HL-60 (cell line): Measurements from ENCODE around the gene ASCC3.

Experiments used
- DNase-seq, 2 experiments: peaks; one replicate each; pipeline ENCODE4 v3.0.0-alpha.2; 2010 to 2020; ENCODE audit warnings: low read depth in 1 of 2, low spot score in 1 of 2
- H3K27ac ChIP-seq: fragments of 250-450 bp; sonication (Bioruptor Pico); replicated peaks from 2 replicates; pipeline ENCODE4 v1.5.1; 2020; ENCODE audit warnings: mild to moderate bottlenecking, moderate library complexity
- H3K27me3 ChIP-seq: fragments of 250-450 bp; sonication (Bioruptor Pico); 2 replicates; pipeline ENCODE4 v1.5.1; 2021; ENCODE audit warnings: mild to moderate bottlenecking, moderate library complexity; ENCODE audit not compliant: insufficient read depth, poor library complexity, severe bottlenecking
- H3K4me3 ChIP-seq: replicated peaks from 2 replicates; pipeline ENCODE4 v1.5.1; 2011; ENCODE audit warnings: mild to moderate bottlenecking, control low read depth, low read length; ENCODE audit not compliant: insufficient read depth
- CTCF ChIP-seq: IDR thresholded peaks from one replicate; pipeline ENCODE4 v1.5.1; 2011; ENCODE audit warnings: low read length, control low read depth, inconsistent platforms; ENCODE audit not compliant: insufficient read depth
- GABPA ChIP-seq: IDR thresholded peaks from 2 replicates; pipeline ENCODE4 v1.6.1; 2012; ENCODE audit warnings: low read depth
- POLR2AphosphoS5 ChIP-seq: IDR thresholded peaks from 2 replicates; pipeline ENCODE4 v1.6.1; 2012; ENCODE audit warnings: low read depth
- SPI1 ChIP-seq: IDR thresholded peaks from 2 replicates; pipeline ENCODE4 v1.6.1; 2012; ENCODE audit warnings: low read depth, mild to moderate bottlenecking, borderline replicate concordance
- TF ChIP-seq, protein P1 (sequence below): IDR thresholded peaks from 2 replicates; pipeline ENCODE4 v1.6.1; 2012; ENCODE audit warnings: low read depth; ENCODE audit not compliant: insufficient replicate concordance

Gene ASCC3

GRCh38 chr6:100506651-100507050 lies 374.5 kb downstream of the ASCC3 start:
- no peak overlapping the region for H3K4me3 ChIP-seq
- H3K27me3 ChIP-seq: no peaks in the 10 kb centered on the region
- TF ChIP-seq GABPA (no peak), SPI1 (no peak), CTCF (no peak), POLR2AphosphoS5 (no peak)
- TF ChIP-seq, protein P1, sequence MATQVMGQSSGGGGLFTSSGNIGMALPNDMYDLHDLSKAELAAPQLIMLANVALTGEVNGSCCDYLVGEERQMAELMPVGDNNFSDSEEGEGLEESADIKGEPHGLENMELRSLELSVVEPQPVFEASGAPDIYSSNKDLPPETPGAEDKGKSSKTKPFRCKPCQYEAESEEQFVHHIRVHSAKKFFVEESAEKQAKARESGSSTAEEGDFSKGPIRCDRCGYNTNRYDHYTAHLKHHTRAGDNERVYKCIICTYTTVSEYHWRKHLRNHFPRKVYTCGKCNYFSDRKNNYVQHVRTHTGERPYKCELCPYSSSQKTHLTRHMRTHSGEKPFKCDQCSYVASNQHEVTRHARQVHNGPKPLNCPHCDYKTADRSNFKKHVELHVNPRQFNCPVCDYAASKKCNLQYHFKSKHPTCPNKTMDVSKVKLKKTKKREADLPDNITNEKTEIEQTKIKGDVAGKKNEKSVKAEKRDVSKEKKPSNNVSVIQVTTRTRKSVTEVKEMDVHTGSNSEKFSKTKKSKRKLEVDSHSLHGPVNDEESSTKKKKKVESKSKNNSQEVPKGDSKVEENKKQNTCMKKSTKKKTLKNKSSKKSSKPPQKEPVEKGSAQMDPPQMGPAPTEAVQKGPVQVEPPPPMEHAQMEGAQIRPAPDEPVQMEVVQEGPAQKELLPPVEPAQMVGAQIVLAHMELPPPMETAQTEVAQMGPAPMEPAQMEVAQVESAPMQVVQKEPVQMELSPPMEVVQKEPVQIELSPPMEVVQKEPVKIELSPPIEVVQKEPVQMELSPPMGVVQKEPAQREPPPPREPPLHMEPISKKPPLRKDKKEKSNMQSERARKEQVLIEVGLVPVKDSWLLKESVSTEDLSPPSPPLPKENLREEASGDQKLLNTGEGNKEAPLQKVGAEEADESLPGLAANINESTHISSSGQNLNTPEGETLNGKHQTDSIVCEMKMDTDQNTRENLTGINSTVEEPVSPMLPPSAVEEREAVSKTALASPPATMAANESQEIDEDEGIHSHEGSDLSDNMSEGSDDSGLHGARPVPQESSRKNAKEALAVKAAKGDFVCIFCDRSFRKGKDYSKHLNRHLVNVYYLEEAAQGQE: no peak
- no peak for DNase-seq
- H3K27ac ChIP-seq: no peak overlapping the region

GRCh38 chr6:100504786-100505737 lies 376.1 kb downstream of the ASCC3 start:
- no peak overlapping the region for H3K4me3 ChIP-seq
- H3K27me3 ChIP-seq: no peaks in the 10 kb centered on the region
- H3K27ac ChIP-seq: no peak overlapping the region
- DNase-seq: no peak
- TF ChIP-seq SPI1 (no peak), CTCF (no peak)
- TF ChIP-seq, protein P1: no peak

DNA sequence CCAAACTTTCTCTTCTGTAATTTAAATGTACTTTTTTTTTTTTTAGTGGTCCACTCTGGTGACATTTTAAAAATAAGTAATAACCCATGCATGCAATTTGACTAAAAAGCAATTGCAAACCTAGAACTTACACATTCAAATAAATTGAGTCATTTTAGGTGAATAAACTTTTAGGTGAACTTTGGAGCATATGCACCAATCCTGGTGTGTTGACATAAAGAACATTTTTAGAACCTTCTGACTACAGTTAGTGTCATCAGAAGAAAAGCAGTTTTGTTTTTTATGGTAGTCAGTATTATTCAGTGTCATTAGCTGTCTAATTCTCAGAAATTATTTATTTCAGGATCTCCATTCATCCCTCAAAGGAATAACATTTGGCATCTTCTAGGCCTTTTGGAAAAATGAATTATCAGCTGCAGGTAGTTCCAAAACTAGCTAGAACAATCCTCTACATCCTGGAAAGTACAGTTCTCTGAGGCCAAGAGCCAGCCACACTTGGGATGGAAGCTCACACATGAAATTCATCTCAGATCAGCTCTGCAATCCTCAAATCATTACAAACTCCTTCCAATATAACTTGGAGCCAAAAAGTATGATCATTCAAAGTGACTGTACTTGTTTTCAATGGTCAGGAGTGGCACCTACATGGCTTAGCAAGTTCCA lies 378.0 kb downstream of the ASCC3 start:
- TF ChIP-seq, protein P1: no peak
- Histone ChIP-seq H3K4me3 (no peak overlapping the region), H3K27ac (no peak overlapping the region), H3K27me3 (no peaks in the 10 kb centered on the region)
- DNase-seq: no peak
